ENCODE data around the gene IL27RA.

DNA sequence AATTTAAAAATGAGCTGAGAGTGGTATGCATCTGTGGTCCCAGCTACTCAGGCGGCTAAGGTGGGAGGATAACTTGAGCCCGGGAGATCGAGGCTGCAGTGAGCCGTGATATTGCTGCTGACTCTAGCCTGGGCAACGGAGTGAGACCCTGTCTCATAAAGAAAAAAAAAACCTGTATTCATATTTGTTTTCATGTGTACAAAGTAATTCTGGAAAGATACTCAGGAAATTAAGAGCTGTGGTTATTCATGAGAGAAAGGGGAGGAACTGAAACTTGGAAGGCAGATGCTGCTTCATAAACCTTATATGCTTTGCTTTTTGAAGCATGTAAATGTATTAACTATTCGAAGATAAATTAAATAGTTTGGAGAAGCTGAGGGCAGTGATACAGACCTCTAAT lies 12.5 kb upstream of the IL27RA start:
- TF ChIP-seq, protein P1, sequence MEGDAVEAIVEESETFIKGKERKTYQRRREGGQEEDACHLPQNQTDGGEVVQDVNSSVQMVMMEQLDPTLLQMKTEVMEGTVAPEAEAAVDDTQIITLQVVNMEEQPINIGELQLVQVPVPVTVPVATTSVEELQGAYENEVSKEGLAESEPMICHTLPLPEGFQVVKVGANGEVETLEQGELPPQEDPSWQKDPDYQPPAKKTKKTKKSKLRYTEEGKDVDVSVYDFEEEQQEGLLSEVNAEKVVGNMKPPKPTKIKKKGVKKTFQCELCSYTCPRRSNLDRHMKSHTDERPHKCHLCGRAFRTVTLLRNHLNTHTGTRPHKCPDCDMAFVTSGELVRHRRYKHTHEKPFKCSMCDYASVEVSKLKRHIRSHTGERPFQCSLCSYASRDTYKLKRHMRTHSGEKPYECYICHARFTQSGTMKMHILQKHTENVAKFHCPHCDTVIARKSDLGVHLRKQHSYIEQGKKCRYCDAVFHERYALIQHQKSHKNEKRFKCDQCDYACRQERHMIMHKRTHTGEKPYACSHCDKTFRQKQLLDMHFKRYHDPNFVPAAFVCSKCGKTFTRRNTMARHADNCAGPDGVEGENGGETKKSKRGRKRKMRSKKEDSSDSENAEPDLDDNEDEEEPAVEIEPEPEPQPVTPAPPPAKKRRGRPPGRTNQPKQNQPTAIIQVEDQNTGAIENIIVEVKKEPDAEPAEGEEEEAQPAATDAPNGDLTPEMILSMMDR (IDR thresholded peaks at IDR 0.05; ENCODE audit: low read depth, low read length) = no peak
- no peak for TF ChIP-seq EZH2phosphoT487 (IDR thresholded peaks at IDR 0.05; ENCODE audit: low read depth)

Data from OCI-LY3 (cell line).